Measurements from ENCODE around the gene RANBP1. TPM values are rescaled to one million over a fixed set of nuclear protein-coding genes. Genes with fewer than 3 reads are reported as not detected.

Gene RANBP1
- total RNA-seq, 1 donor from 2014 or later: 85.1 TPM

GRCh38 chr22:20113551-20114310, 2.2 kb upstream of the RANBP1 start:
- H3K27ac ChIP-seq (ENCODE audit: low read depth, low read length): no peak overlapping the region
- H3K9ac ChIP-seq (ENCODE audit: low read depth in 1 of 3, low read length in 3 of 3): no peak overlapping the region
- H3K4me3 ChIP-seq (ENCODE audit: low read length in 3 of 3): no peak overlapping the region
- H3K9me3 ChIP-seq (ENCODE audit: control insufficient read depth in 3 of 3, low read length in 3 of 3): no peaks in the 10 kb centered on the region
- H3K27me3 ChIP-seq (ENCODE audit: control insufficient read depth in 3 of 3, insufficient read depth in 3 of 3, low read length in 3 of 3): no peaks in the 10 kb centered on the region
- H3K36me3 ChIP-seq (ENCODE audit: control insufficient read depth in 3 of 3, insufficient read depth in 3 of 3, low read length in 3 of 3): peaks cover 49 to 59% (median 56%) of the 10 kb centered on the region in 3 donors
- H3K4me1 ChIP-seq (ENCODE audit: control insufficient read depth in 3 of 3, insufficient read depth in 3 of 3, low read length in 3 of 3): peaks cover 23 to 45% (median 38%) of the 10 kb centered on the region in 3 donors

GRCh38 chr22:20114506-20115475, 1.1 kb upstream of the RANBP1 start:
- Histone ChIP-seq H3K36me3 (ENCODE audit: control insufficient read depth in 3 of 3, insufficient read depth in 3 of 3, low read length in 3 of 3) (peaks cover 47 to 51% (median 50%) of the 10 kb centered on the region in 3 donors), H3K27ac (ENCODE audit: low read depth, low read length) (no peak overlapping the region), H3K4me1 (ENCODE audit: control insufficient read depth in 3 of 3, insufficient read depth in 3 of 3, low read length in 3 of 3) (peaks cover 29 to 53% (median 46%) of the 10 kb centered on the region in 3 donors)

GRCh38 chr22:20116376-20116950, 559 bp downstream of the RANBP1 start:
- Histone ChIP-seq H3K27me3 (ENCODE audit: control insufficient read depth in 3 of 3, insufficient read depth in 3 of 3, low read length in 3 of 3) (no peaks in the 10 kb centered on the region), H3K36me3 (ENCODE audit: control insufficient read depth in 3 of 3, insufficient read depth in 3 of 3, low read length in 3 of 3) (peaks cover 46 to 50% (median 49%) of the 10 kb centered on the region in 3 donors), H3K4me1 (ENCODE audit: control insufficient read depth in 3 of 3, insufficient read depth in 3 of 3, low read length in 3 of 3) (peaks cover 29 to 65% (median 47%) of the 10 kb centered on the region in 3 donors), H3K27ac (ENCODE audit: low read depth, low read length) (peak overlapping the region; percentile 93), H3K9me3 (ENCODE audit: control insufficient read depth in 3 of 3, low read length in 3 of 3) (no peaks in the 10 kb centered on the region), H3K4me3 (ENCODE audit: low read length in 3 of 3) (peak overlapping the region; percentile 86 to 98 (median 89)), H3K9ac (ENCODE audit: low read depth in 1 of 3, low read length in 3 of 3) (peak overlapping the region; percentile 90 to 96 (median 94))

More at GRCh38 chr22:20114506-20115475, 1.1 kb upstream of the RANBP1 start:
- peak overlapping the region in 1 of 3 donors; percentile 29 for H3K4me3 ChIP-seq (ENCODE audit: low read length in 3 of 3)
- peak overlapping the region in 2 of 3 donors; percentile 57 to 96 for H3K9ac ChIP-seq (ENCODE audit: low read depth in 1 of 3, low read length in 3 of 3)
- H3K27me3 ChIP-seq (ENCODE audit: control insufficient read depth in 3 of 3, insufficient read depth in 3 of 3, low read length in 3 of 3): no peaks in the 10 kb centered on the region
- no peaks in the 10 kb centered on the region for H3K9me3 ChIP-seq (ENCODE audit: control insufficient read depth in 3 of 3, low read length in 3 of 3)

DNA sequence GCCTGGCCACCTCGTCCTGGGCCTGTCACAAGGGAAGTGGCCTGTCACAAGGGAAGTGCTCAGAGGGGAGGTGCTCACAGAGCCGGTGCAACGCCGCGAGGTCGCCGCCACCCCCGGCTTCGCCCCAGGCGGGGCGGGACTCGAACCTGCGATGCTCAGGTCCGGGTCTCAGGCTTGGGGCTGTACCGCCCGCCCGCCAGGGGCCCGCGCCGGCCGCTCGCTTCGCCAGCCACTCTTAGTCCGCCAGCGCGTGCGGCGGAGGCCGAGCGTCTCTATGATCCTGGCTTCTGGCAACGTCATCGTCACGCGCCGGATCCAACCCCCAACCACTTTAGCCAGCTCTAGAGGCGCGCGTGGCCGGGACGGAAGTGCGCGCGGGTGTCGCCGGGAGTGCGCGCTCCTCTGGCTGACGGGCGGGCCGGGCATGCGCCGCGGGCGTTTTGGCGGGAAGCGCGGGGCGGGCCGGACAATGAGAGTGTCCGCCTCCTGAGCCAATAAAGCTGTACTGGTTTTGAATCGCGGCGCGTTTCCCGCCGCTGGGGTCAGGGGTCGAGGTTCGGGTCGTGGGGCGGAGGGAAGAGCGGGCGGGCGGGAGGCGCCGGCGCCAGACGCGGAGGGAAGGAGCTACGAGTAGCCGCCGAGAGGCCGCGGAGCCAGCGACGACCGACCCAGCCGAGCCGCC, 1.2 kb downstream of the RANBP1 start, which contains the start of gene TRMT2A:
Gene TRMT2A (minus strand): TSS at position 276 of the 682 bp plus-strand sequence. CDS start 320 bp downstream, outside the sequence.
- Histone ChIP-seq H3K4me1 (ENCODE audit: control insufficient read depth in 3 of 3, insufficient read depth in 3 of 3, low read length in 3 of 3) (peaks cover 29 to 59% (median 42%) of the 10 kb centered on the region in 3 donors), H3K27ac (ENCODE audit: low read depth, low read length) (peak within 1 kb of the TSS; percentile 93), H3K9ac (ENCODE audit: low read depth in 1 of 3, low read length in 3 of 3) (peak within 1 kb of the TSS; percentile 90 to 96 (median 94)), H3K27me3 (ENCODE audit: control insufficient read depth in 3 of 3, insufficient read depth in 3 of 3, low read length in 3 of 3) (no peaks in the 10 kb centered on the region), H3K9me3 (ENCODE audit: control insufficient read depth in 3 of 3, low read length in 3 of 3) (no peaks in the 10 kb centered on the region), H3K4me3 (ENCODE audit: low read length in 3 of 3) (peak within 1 kb of the TSS; percentile 86 to 98 (median 89)), H3K36me3 (ENCODE audit: control insufficient read depth in 3 of 3, insufficient read depth in 3 of 3, low read length in 3 of 3) (peaks cover 46 to 52% (median 50%) of the 10 kb centered on the region in 3 donors)

DNA sequence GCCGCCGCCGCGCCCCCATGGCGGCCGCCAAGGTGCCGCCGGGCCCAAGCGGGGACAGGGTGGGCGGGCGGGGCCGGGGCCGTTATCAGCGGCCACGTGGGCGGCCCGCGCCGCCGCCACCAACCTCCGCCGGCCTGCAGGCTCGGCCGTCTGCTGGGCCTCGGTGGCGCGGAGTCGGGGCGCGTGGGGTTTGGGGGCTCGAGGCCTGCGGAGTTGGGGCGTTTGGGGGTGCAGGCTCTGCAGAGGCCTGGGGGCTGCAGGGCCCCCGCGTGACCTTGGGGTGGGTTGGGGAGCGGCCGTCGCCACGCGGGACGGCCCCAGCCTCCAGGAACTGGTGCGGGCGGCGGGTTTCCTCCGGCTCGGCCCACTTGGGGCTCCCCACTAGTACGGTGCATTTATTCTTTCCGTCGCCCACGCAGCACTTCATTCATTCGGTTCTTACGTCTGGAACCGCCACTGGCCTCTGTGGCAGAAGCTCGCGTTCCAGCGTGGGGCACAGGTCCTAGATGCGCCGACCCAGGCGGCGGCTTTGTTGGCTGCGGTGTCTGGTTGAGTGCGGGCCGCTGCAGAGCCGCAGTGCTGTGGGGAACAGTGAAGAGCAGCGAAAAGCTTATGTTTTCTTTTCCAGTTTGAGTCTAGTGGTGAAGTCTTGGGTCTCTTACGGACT, 1.9 kb downstream of the RANBP1 start:
- peak overlapping the region; percentile 76 to 83 (median 78) for H3K4me3 ChIP-seq (ENCODE audit: low read length in 3 of 3)
- H3K27ac ChIP-seq (ENCODE audit: low read depth, low read length): peak overlapping the region; percentile 3
- peak overlapping the region; percentile 74 to 89 (median 86) for H3K9ac ChIP-seq (ENCODE audit: low read depth in 1 of 3, low read length in 3 of 3)
- H3K36me3 ChIP-seq (ENCODE audit: control insufficient read depth in 3 of 3, insufficient read depth in 3 of 3, low read length in 3 of 3): peaks cover 41 to 51% (median 48%) of the 10 kb centered on the region in 3 donors
- H3K4me1 ChIP-seq (ENCODE audit: control insufficient read depth in 3 of 3, insufficient read depth in 3 of 3, low read length in 3 of 3): peaks cover 29 to 56% (median 41%) of the 10 kb centered on the region in 3 donors
- no peaks in the 10 kb centered on the region for H3K9me3 ChIP-seq (ENCODE audit: control insufficient read depth in 3 of 3, low read length in 3 of 3)
- H3K27me3 ChIP-seq (ENCODE audit: control insufficient read depth in 3 of 3, insufficient read depth in 3 of 3, low read length in 3 of 3): no peaks in the 10 kb centered on the region

- Histone ChIP-seq H3K9me3 (ENCODE audit: control insufficient read depth in 3 of 3, low read length in 3 of 3) (no peaks in the 10 kb centered on the region), H3K36me3 (ENCODE audit: control insufficient read depth in 3 of 3, insufficient read depth in 3 of 3, low read length in 3 of 3) (peaks cover 36 to 46% (median 45%) of the 10 kb centered on the region in 3 donors), H3K9ac (ENCODE audit: low read depth in 1 of 3, low read length in 3 of 3) (peak overlapping the region; percentile 74 to 89 (median 86)), H3K27ac (ENCODE audit: low read depth, low read length) (peak overlapping the region; percentile 3), H3K27me3 (ENCODE audit: control insufficient read depth in 3 of 3, insufficient read depth in 3 of 3, low read length in 3 of 3) (no peaks in the 10 kb centered on the region), H3K4me1 (ENCODE audit: control insufficient read depth in 3 of 3, insufficient read depth in 3 of 3, low read length in 3 of 3) (peaks cover 29 to 57% (median 41%) of the 10 kb centered on the region in 3 donors), H3K4me3 (ENCODE audit: low read length in 3 of 3) (peak overlapping the region; percentile 76 to 83 (median 78))
Observed at GRCh38 chr22:20118300-20119020, 2.6 kb downstream of the RANBP1 start.

- H3K36me3 ChIP-seq (ENCODE audit: control insufficient read depth in 3 of 3, insufficient read depth in 3 of 3, low read length in 3 of 3): peaks cover 40 to 53% (median 43%) of the 10 kb centered on the region in 3 donors
- H3K4me1 ChIP-seq (ENCODE audit: control insufficient read depth in 3 of 3, insufficient read depth in 3 of 3, low read length in 3 of 3): peaks cover 21 to 60% (median 36%) of the 10 kb centered on the region in 3 donors
- no peak overlapping the region for H3K4me3 ChIP-seq (ENCODE audit: low read length in 3 of 3)
- no peaks in the 10 kb centered on the region for H3K9me3 ChIP-seq (ENCODE audit: control insufficient read depth in 3 of 3, low read length in 3 of 3)
- H3K27me3 ChIP-seq (ENCODE audit: control insufficient read depth in 3 of 3, insufficient read depth in 3 of 3, low read length in 3 of 3): no peaks in the 10 kb centered on the region
- H3K27ac ChIP-seq (ENCODE audit: low read depth, low read length): no peak overlapping the region
- no peak overlapping the region for H3K9ac ChIP-seq (ENCODE audit: low read depth in 1 of 3, low read length in 3 of 3)
Observed at GRCh38 chr22:20121856-20122415, 6.0 kb downstream of the RANBP1 start.

GRCh38 chr22:20123366-20124082, 7.6 kb downstream of the RANBP1 start:
- H3K27me3 ChIP-seq (ENCODE audit: control insufficient read depth in 3 of 3, insufficient read depth in 3 of 3, low read length in 3 of 3): no peaks in the 10 kb centered on the region
- no peak overlapping the region for H3K4me3 ChIP-seq (ENCODE audit: low read length in 3 of 3)
- no peak overlapping the region for H3K27ac ChIP-seq (ENCODE audit: low read depth, low read length)
- H3K36me3 ChIP-seq (ENCODE audit: control insufficient read depth in 3 of 3, insufficient read depth in 3 of 3, low read length in 3 of 3): peaks cover 49 to 59% (median 51%) of the 10 kb centered on the region in 3 donors
- H3K4me1 ChIP-seq (ENCODE audit: control insufficient read depth in 3 of 3, insufficient read depth in 3 of 3, low read length in 3 of 3): peaks cover 16 to 53% (median 30%) of the 10 kb centered on the region in 3 donors
- H3K9ac ChIP-seq (ENCODE audit: low read depth in 1 of 3, low read length in 3 of 3): no peak overlapping the region
- H3K9me3 ChIP-seq (ENCODE audit: control insufficient read depth in 3 of 3, low read length in 3 of 3): no peaks in the 10 kb centered on the region

Measured in skeletal muscle tissue (tissue), 4 donors.